ENCODE results near the gene BEGAIN.

The BEGAIN gene

GRCh38 chr14:100576091-100577085 lies 10.8 kb downstream of the BEGAIN start:
- H3K27me3 ChIP-seq, result peaks cover 7% of the 10 kb centered on the region; the same call in 1 of the 2 replicates
- peaks cover 8% of the 10 kb centered on the region; the same call in 1 of the 2 replicates for H3K9me3 ChIP-seq
- no peaks in the 10 kb centered on the region for H3K36me3 ChIP-seq
- no peak overlapping the region for H3K4me3 ChIP-seq
- 0 out of 2 replicates have a peak overlapping the region, but pooled peaks have one; percentile 38 for H3K27ac ChIP-seq
- TF ChIP-seq Cebpa-rat (IDR thresholded peaks at IDR 0.05), result no peak
- H3K4me2 ChIP-seq, result peak overlapping the region; percentile 96
- no peak overlapping the region for H3K9ac ChIP-seq
- H4K20me1 ChIP-seq, result 0 out of 2 replicates have a peak, but pooled peaks cover 11% of the 10 kb centered on the region
- H3K4me1 ChIP-seq, result peaks cover 50% of the 10 kb centered on the region

DNA sequence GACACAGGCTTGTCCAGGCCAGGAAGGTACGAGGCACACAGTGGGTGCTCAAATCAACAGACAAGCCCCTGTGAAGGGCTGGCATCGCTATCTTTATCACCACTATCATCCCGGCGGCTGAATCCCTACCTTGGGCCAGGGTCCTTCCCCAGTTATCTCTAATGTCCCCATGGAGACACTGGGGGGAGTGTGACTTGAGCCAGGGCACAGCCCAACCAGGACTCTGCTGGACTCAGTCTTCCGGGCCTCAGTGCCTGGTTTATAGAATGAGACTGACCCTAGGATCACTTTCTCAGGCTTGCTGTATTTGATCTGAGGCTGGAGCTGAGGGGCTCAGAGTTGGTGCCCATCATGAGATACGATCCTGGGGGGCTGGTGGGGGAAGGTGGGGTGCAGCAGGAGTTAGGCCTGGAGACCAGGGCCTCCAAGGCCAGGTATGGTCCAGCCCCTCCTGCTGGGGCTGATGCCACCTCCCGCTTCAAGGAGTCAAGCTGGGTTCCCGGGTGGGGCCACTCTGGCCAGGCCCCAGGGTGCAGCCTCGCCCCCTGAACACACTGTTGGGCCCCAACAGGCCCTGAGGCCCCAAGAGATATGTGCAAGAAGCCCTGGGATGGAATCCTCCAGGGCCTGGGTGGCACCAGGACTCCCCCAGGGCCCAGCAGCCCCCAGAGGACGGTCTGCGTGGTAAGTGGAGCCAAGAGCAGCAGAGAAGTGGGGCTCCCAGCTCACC lies 11.8 kb downstream of the BEGAIN start:
- Histone ChIP-seq H4K20me1 (peaks cover 19% of the 10 kb centered on the region; the same call in 1 of the 2 replicates), H3K4me3 (no peak overlapping the region), H3K9me3 (peaks cover 8% of the 10 kb centered on the region; the same call in 1 of the 2 replicates), H3K4me1 (peaks cover 60% of the 10 kb centered on the region), H3K27me3 (peaks cover 16% of the 10 kb centered on the region), H3K4me2 (peak overlapping the region; percentile 96), H3K9ac (no peak overlapping the region), H3K36me3 (no peaks in the 10 kb centered on the region), H3K27ac (peak overlapping the region; percentile 38; the same call in 1 of the 2 replicates)
- no peak for TF ChIP-seq Cebpa-rat (IDR thresholded peaks at IDR 0.05)

DNA sequence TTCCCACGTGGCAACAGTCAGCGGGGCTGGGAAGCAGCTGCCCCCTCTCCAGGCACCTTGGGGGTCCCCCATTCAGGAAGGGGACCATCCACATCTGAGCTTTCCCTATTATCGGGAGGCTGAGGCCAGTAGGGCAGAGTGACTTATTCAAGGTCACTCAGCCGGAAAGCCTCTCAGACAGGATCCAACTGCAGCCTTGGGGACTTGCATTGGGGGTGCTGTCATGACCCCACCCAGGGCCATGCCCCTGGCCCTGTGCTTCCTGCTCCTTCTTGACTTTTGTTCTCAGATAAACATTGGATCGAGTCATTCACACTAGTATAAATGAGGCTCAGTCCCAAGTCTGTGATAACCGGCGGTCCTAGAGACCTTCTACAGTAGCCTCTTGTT lies 12.6 kb downstream of the BEGAIN start:
- H3K4me3 ChIP-seq, result no peak overlapping the region
- H3K27me3 ChIP-seq, result peaks cover 24% of the 10 kb centered on the region
- peaks cover 67% of the 10 kb centered on the region for H3K4me1 ChIP-seq
- H3K36me3 ChIP-seq, result no peaks in the 10 kb centered on the region
- peaks cover 27% of the 10 kb centered on the region; the same call in 1 of the 2 replicates for H4K20me1 ChIP-seq
- H3K9ac ChIP-seq, result no peak overlapping the region
- H3K27ac ChIP-seq, result no peak overlapping the region
- TF ChIP-seq Cebpa-rat (IDR thresholded peaks at IDR 0.05), result no peak
- H3K9me3 ChIP-seq, result peaks cover 8% of the 10 kb centered on the region; the same call in 1 of the 2 replicates
- peak overlapping the region; percentile 96 for H3K4me2 ChIP-seq

- Histone ChIP-seq H3K27ac (peak overlapping the region; percentile 74), H3K36me3 (no peaks in the 10 kb centered on the region), H3K4me2 (peak overlapping the region; percentile 96), H4K20me1 (peaks cover 33% of the 10 kb centered on the region; the same call in 1 of the 2 replicates), H3K4me3 (peak overlapping the region; percentile 47; the same call in 1 of the 2 replicates), H3K4me1 (peaks cover 74% of the 10 kb centered on the region), H3K27me3 (peaks cover 31% of the 10 kb centered on the region), H3K9ac (peak overlapping the region; percentile 43; the same call in 1 of the 2 replicates), H3K9me3 (peaks cover 6% of the 10 kb centered on the region; the same call in 1 of the 2 replicates)
- no peak for TF ChIP-seq Cebpa-rat (IDR thresholded peaks at IDR 0.05)
Measured at GRCh38 chr14:100573757-100574641, 13.2 kb downstream of the BEGAIN start.

- H3K4me3 ChIP-seq, result peak overlapping the region; percentile 47; the same call in 1 of the 2 replicates
- TF ChIP-seq Cebpa-rat (IDR thresholded peaks at IDR 0.05), result no peak
- H3K27ac ChIP-seq, result peak overlapping the region; percentile 74
- H3K27me3 ChIP-seq, result peaks cover 39% of the 10 kb centered on the region
- H3K9ac ChIP-seq, result peak overlapping the region; percentile 43; the same call in 1 of the 2 replicates
- H4K20me1 ChIP-seq, result peaks cover 41% of the 10 kb centered on the region; the same call in 1 of the 2 replicates
- peak overlapping the region; percentile 96 for H3K4me2 ChIP-seq
- H3K9me3 ChIP-seq, result no peaks in the 10 kb centered on the region
- no peaks in the 10 kb centered on the region for H3K36me3 ChIP-seq
- H3K4me1 ChIP-seq, result peaks cover 82% of the 10 kb centered on the region
Measured at GRCh38 chr14:100573002-100573756, 14.0 kb downstream of the BEGAIN start.

DNA sequence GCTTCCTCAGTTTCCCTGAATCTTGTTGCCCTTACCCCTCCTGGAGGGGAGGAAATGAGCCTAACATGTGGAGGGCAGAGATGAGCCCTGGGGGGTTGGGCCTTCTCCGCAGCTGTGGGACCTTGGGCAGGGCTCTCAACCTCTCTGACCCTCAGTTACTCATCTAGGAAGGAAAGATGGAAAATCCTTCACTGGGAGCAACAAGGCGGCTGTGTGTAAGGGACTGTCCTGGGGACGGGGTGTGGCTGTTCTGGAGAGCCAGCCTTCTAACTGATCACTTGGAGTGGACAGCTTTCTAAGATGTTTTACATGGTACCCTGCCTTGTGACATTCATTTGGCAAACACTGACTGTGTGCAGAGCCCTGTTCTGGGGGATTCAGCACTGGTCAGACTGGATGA lies 14.7 kb downstream of the BEGAIN start:
- Histone ChIP-seq H3K27ac (no peak overlapping the region), H3K4me3 (no peak overlapping the region), H3K36me3 (no peaks in the 10 kb centered on the region), H3K9me3 (no peaks in the 10 kb centered on the region), H3K27me3 (peaks cover 45% of the 10 kb centered on the region), H3K9ac (no peak overlapping the region), H3K4me2 (peak overlapping the region; percentile 96), H4K20me1 (peaks cover 46% of the 10 kb centered on the region; the same call in 1 of the 2 replicates), H3K4me1 (peaks cover 88% of the 10 kb centered on the region)
- no peak for TF ChIP-seq Cebpa-rat (IDR thresholded peaks at IDR 0.05)

GRCh38 chr14:100571837-100572236 lies 15.4 kb downstream of the BEGAIN start:
- Histone ChIP-seq H3K9ac (no peak overlapping the region), H3K27ac (no peak overlapping the region), H3K4me2 (peak overlapping the region; percentile 96), H4K20me1 (peaks cover 46% of the 10 kb centered on the region; the same call in 1 of the 2 replicates), H3K36me3 (no peaks in the 10 kb centered on the region), H3K4me1 (peaks cover 94% of the 10 kb centered on the region), H3K9me3 (no peaks in the 10 kb centered on the region), H3K4me3 (no peak overlapping the region), H3K27me3 (peaks cover 52% of the 10 kb centered on the region)
- no peak for TF ChIP-seq Cebpa-rat (IDR thresholded peaks at IDR 0.05)

GRCh38 chr14:100570726-100571454 lies 16.3 kb downstream of the BEGAIN start:
- no peaks in the 10 kb centered on the region for H3K9me3 ChIP-seq
- peaks cover 46% of the 10 kb centered on the region; the same call in 1 of the 2 replicates for H4K20me1 ChIP-seq
- H3K27ac ChIP-seq, result no peak overlapping the region
- H3K36me3 ChIP-seq, result no peaks in the 10 kb centered on the region
- no peak for TF ChIP-seq Cebpa-rat (IDR thresholded peaks at IDR 0.05)
- no peak overlapping the region for H3K9ac ChIP-seq
- H3K4me1 ChIP-seq, result peaks cover 98% of the 10 kb centered on the region
- H3K27me3 ChIP-seq, result peaks cover 62% of the 10 kb centered on the region
- peak overlapping the region; percentile 96 for H3K4me2 ChIP-seq
- H3K4me3 ChIP-seq, result no peak overlapping the region

All from BLaER1 (cell line).